ENCODE data around the gene XYLT1. TPM values are rescaled to one million over a fixed set of nuclear protein-coding genes. Genes with fewer than 3 reads are reported as not detected.

Gene XYLT1
- total RNA-seq, 4 donors from 2014 or later: 6.6 to 17.2 (median 10.0) TPM

DNA sequence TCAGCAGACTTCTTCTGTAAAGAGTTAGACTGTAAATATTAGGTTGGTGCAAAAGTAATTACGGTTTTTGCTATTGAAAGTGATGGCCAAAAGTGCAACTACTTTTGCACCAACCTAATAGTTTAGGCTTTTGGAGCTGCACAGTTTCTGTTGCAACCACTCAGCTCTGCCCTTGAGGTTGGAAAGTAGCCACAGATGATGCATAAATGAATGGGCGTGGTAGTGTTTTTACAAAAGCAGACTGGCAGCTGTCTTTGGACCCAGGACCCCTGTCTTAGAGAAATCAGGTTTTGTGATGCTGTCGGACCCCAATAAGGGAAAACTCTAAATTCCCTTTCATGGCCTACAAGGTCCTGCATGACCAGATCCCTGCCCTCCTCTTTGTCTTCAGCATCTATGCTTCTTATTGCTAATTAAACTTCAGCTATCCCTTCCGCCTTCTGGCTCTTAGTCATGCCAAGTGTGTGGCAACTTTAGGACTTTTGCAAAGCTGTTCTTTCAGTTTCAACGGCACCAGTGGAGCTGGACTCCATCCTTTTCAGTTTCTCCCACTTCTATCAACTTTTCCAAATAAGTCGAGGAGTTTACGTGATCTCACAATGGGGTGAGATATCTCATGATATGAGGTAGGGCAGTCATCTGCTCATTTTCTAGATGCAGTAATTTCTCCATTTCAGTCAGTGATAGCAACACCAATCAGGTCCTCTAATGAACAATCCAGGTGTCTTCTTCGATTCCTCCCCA lies 232.3 kb downstream of the XYLT1 start:
- Histone ChIP-seq H3K9me3 (no peaks in the 10 kb centered on the region), H3K36me3 (no peaks in the 10 kb centered on the region), H3K4me3 (no peak overlapping the region), H3K4me1 (peaks cover 0 to 6% (median 1%) of the 10 kb centered on the region in 3 donors), H3K27ac (no peak overlapping the region), H3K27me3 (no peaks in the 10 kb centered on the region)
- TF ChIP-seq, protein P1, sequence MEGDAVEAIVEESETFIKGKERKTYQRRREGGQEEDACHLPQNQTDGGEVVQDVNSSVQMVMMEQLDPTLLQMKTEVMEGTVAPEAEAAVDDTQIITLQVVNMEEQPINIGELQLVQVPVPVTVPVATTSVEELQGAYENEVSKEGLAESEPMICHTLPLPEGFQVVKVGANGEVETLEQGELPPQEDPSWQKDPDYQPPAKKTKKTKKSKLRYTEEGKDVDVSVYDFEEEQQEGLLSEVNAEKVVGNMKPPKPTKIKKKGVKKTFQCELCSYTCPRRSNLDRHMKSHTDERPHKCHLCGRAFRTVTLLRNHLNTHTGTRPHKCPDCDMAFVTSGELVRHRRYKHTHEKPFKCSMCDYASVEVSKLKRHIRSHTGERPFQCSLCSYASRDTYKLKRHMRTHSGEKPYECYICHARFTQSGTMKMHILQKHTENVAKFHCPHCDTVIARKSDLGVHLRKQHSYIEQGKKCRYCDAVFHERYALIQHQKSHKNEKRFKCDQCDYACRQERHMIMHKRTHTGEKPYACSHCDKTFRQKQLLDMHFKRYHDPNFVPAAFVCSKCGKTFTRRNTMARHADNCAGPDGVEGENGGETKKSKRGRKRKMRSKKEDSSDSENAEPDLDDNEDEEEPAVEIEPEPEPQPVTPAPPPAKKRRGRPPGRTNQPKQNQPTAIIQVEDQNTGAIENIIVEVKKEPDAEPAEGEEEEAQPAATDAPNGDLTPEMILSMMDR (IDR thresholded peaks at IDR 0.05): no peak
- no peak for TF ChIP-seq POLR2A (IDR thresholded peaks at IDR 0.05)
- WGBS, 2 donors: 71 to 82% methylated on average over 8 of the region's 8 CpGs
- intact Hi-C loops (cut with DNase I): no loop called here
- DNase-seq: no peak

DNA sequence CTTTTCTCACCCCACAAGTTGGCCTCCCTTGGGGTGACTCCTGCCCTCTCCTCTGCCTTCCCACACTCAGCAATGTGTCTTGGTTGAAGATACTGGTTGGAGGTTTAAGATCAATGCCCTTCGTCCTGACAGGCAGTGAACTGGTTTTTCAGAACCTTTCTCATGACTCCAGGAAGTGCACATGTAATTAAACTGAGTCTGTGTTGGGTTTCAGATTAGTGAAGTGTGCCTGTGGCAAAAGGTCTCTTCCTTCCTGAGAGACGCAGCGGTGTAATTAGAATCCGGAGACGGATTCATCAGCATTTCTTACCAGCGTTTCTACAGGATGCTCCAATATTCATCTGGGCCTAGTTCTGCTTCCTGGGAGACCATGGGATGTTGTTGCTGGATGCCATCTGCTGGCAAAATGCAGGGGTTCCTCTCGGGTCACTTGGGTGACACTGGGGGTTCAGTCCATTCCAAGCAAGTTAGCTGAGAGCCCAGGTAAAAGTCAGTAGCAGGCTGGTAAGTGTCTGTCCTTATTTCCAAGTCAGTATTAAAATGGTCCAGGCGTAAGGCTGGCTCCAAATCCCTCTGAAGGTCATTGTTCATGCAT lies 233.3 kb downstream of the XYLT1 start:
- Histone ChIP-seq H3K4me1 (peaks cover 3 to 13% (median 7%) of the 10 kb centered on the region in 3 donors), H3K9me3 (no peaks in the 10 kb centered on the region), H3K36me3 (no peaks in the 10 kb centered on the region), H3K4me3 (no peak overlapping the region), H3K27ac (no peak overlapping the region), H3K27me3 (no peaks in the 10 kb centered on the region)
- no peak for DNase-seq
- TF ChIP-seq, protein P1 (IDR thresholded peaks at IDR 0.05): no peak
- no peak for TF ChIP-seq POLR2A (IDR thresholded peaks at IDR 0.05)
- 64 to 77% methylated on average over 7 of the region's 8 CpGs for WGBS, 2 donors
- intact Hi-C loops (cut with DNase I): no loop called here

DNA sequence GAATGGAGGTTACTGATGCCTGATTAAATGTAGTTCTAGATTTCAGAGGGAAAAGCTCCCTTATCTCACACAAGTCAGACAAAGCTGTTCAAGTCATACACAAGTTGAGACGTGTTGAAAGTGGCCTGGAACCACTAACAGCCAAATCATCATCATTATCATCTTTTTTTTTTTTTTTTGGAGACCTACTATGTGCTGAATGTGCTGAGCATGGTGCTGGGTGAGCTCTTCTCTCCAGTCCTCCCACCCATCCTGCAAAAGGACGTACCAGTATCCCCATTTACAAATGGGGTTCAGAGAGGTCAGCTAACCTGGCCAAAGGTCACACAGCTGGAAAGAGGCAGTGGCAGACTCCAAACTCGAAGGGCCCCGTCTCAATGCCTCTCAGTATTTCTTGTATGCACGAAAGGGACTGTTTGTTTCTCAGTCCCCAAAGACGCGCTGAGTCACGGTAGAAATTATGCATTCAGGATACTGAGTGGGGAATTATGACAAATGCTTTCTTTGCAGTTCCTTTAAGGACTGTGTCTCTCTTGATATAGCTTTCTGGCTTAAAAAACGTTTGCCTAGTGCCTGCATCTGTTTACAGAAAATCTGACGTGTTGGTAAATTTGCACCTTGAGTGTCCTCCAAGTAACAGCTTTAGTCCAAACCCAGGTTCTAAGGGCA lies 235.5 kb downstream of the XYLT1 start:
- H3K4me3 ChIP-seq: no peak overlapping the region
- no peak for TF ChIP-seq POLR2A (IDR thresholded peaks at IDR 0.05)
- TF ChIP-seq, protein P1 (IDR thresholded peaks at IDR 0.05): no peak
- DNase-seq: no peak
- no peaks in the 10 kb centered on the region for H3K9me3 ChIP-seq
- no peaks in the 10 kb centered on the region for H3K27me3 ChIP-seq
- intact Hi-C loops (cut with DNase I): no loop called here
- WGBS, 2 donors: 68 to 70% methylated on average over 10 of the region's 10 CpGs
- H3K36me3 ChIP-seq: no peaks in the 10 kb centered on the region
- no peak overlapping the region for H3K27ac ChIP-seq
- H3K4me1 ChIP-seq: peaks cover 3 to 13% (median 7%) of the 10 kb centered on the region in 3 donors

DNA sequence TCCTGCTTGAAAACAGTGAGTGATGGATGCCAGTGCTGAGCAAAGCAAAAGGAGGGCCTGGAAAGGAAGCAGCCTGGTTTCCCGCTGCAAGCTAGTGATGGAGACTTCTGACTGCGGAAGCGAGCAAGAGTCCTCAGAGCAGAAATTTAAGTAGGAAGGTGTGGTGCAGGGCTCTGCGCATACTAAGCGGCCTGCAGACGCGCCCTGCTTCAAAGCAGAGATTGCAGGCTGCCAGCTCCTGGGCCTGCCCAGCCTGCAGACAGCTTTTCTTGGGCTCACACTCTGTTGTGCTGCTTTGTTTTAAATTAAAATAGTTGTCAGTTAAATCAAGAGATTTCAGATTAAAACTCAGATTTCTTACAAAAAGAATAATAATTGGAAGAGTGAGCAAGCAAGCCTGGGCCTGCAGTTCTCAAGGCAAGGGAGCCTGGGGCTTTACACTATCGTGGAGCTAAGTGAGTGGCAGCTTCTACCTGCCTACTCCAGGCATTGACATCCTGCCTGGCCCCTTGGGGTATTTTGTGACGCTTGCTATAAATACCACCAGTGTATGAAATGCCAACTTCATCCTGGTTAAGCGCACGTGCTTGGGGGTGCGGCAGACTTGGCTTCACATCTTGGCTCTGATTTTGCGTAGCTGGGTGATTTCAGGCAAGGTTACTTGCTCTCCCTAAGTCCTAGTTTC lies 237.3 kb downstream of the XYLT1 start:
- no peak for DNase-seq
- Histone ChIP-seq H3K27me3 (no peaks in the 10 kb centered on the region), H3K36me3 (no peaks in the 10 kb centered on the region), H3K9me3 (no peaks in the 10 kb centered on the region), H3K27ac (peak overlapping the region in 1 of 4 donors; percentile 13), H3K4me3 (no peak overlapping the region), H3K4me1 (peaks cover 13 to 31% (median 15%) of the 10 kb centered on the region in 3 donors)
- WGBS, 2 donors: 51 to 65% methylated on average over 12 to 13 of the region's 13 CpGs
- intact Hi-C loops (cut with DNase I): no loop called here
- TF ChIP-seq, protein P1 (IDR thresholded peaks at IDR 0.05): no peak
- no peak for TF ChIP-seq POLR2A (IDR thresholded peaks at IDR 0.05)

All from esophagus squamous epithelium (tissue), 5 donors.